SK-N-MC (cell line): ENCODE results near the gene FOXC1.

Source experiments
- EZH2 ChIP-seq: fragments of 200-600 bp; sonication (generic); IDR thresholded peaks from one replicate; pipeline ENCODE4 v1.6.1; 2017; ENCODE audit warnings: antibody characterized with exemption
- POLR2AphosphoS5 ChIP-seq: IDR thresholded peaks from 2 replicates; pipeline ENCODE4 v1.6.1; 2012; ENCODE audit warnings: mild to moderate bottlenecking, low read depth, low read length, borderline replicate concordance

GRCh38 chr6:1610497-1611321 is 994 bp downstream of the FOXC1 start:
- no peak for TF ChIP-seq POLR2AphosphoS5
- TF ChIP-seq EZH2, result no peak
